K562 (cell line): ENCODE measurements around the gene TPCN1. TPM values are rescaled to one million over a fixed set of nuclear protein-coding genes. Genes with fewer than 3 reads are reported as not detected.

ENCODE experiments used
- ATAC-seq: fragments of 200-7000 bp; cut with Tn5 transposase; 3 replicates; pipeline ENCODE4 v1.9.1; 2020; ENCODE audit warnings: moderate library complexity
- BruUV-seq: library from RNA; stranded (reverse); fragments of 400-500 nt; replicated peaks from 2 replicates; lab custom pipeline; 2021; lab: Mats Ljungman, UMichigan
- CTCF ChIA-PET: fragments of 300-600 bp; formaldehyde crosslinking; extraction: SDS; loops from one replicate; lab custom pipeline; 2021; ENCODE audit warnings: low intra/inter-chr PET ratio; lab: Yijun Ruan, JAX
- POLR2A ChIA-PET: fragments of 300-600, 350-650 bp; sonication (Branson Sonifier 250); formaldehyde crosslinking; extraction: SDS; loops from one replicate; lab custom pipeline; 2021; ENCODE audit warnings: antibody characterized with exemption, inconsistent platforms; lab: Yijun Ruan, JAX
- DNase-seq, 4 experiments: peaks; one replicate each; pipeline versions ENCODE4 v3.0.0 to v3.0.0-alpha.2; 2011 to 2018; ENCODE audit warnings: low spot score in 3 of 4, mixed read lengths in 3 of 4; ENCODE audit errors: extremely low read depth in 1 of 4
- FAIRE-seq: peaks from 2 replicates; lab custom pipeline; 2011; peaks lifted over from hg19 to GRCh38; lab: Jason Lieb, UNC
- H2AFZ ChIP-seq: 2 replicates; pipeline ENCODE4 v1.6.0; 2011; ENCODE audit warnings: low read depth, low read length, control low read depth, inconsistent platforms
- H3K27ac ChIP-seq: fragments of 200-600 bp; 3 replicates; pipeline ENCODE4 v1.8.0; 2011; ENCODE audit warnings: low read depth, mild to moderate bottlenecking, control low read depth, inconsistent platforms, low read length, moderate library complexity, mixed read lengths; ENCODE audit errors: extremely low read depth
- H3K27me3 ChIP-seq, 2 experiments: fragments of 300-600 bp in 1 of 2; 2 replicates in 1 of 2; 3 replicates in 1 of 2; pipeline versions ENCODE4 v1.6.0 to v1.8.0; 2011; ENCODE audit warnings: inconsistent platforms in 2 of 2, low read length in 2 of 2, mild to moderate bottlenecking in 1 of 2, mixed read lengths in 1 of 2, moderate library complexity in 1 of 2; ENCODE audit not compliant: control insufficient read depth in 2 of 2, insufficient read depth in 2 of 2
- H3K36me3 ChIP-seq: fragments of 300-600 bp; 3 replicates; pipeline ENCODE4 v1.8.0; 2011; ENCODE audit warnings: mild to moderate bottlenecking, low read length, inconsistent platforms; ENCODE audit not compliant: control insufficient read depth, insufficient read depth
- H3K4me1 ChIP-seq, 2 experiments: fragments of 200-600 bp in 1 of 2; replicated peaks in 1 of 2; 2 replicates in 1 of 2; 3 replicates in 1 of 2; pipeline versions ENCODE4 v1.5.1 to v1.8.0; 2011; ENCODE audit warnings: inconsistent platforms in 2 of 2, low read length in 2 of 2, mild to moderate bottlenecking in 1 of 2, mixed read lengths in 1 of 2, moderate library complexity in 1 of 2; ENCODE audit not compliant: control insufficient read depth in 2 of 2, insufficient read depth in 2 of 2
- H3K4me2 ChIP-seq: 2 replicates; pipeline ENCODE4 v1.6.1; 2011; ENCODE audit warnings: low read length, control low read depth, inconsistent platforms, mixed read lengths; ENCODE audit not compliant: insufficient read depth
- H3K4me3 ChIP-seq: fragments of 200-600 bp; sonication (generic), shearing (Covaris generic); 2 replicates; pipeline ENCODE4 v1.5.1; 2016; ENCODE audit warnings: control low read depth, inconsistent platforms
- H3K79me2 ChIP-seq: fragments of 200-600 bp; 3 replicates; pipeline ENCODE4 v1.8.0; 2011; ENCODE audit warnings: low read length, inconsistent platforms; ENCODE audit not compliant: control insufficient read depth, insufficient read depth
- H3K9ac ChIP-seq, 2 experiments: 2 replicates each; pipeline versions ENCODE4 v1.6.0 to v1.6.1; 2011; ENCODE audit warnings: low read depth in 2 of 2, low read length in 2 of 2, control low read depth in 1 of 2, inconsistent platforms in 1 of 2, mild to moderate bottlenecking in 1 of 2, mixed read lengths in 1 of 2; ENCODE audit not compliant: insufficient read depth in 1 of 2
- H3K9me1 ChIP-seq: one replicate; pipeline ENCODE4 v1.6.0; 2011; ENCODE audit warnings: inconsistent platforms, mild to moderate bottlenecking, low read length, moderate library complexity; ENCODE audit not compliant: control insufficient read depth, insufficient read depth
- H3K9me3 ChIP-seq: replicated peaks from 2 replicates; pipeline ENCODE4 v1.5.1; 2011; ENCODE audit warnings: low read depth, low read length, inconsistent platforms; ENCODE audit not compliant: control insufficient read depth, insufficient read depth
- H4K20me1 ChIP-seq: replicated peaks from 2 replicates; pipeline ENCODE4 v1.6.1; 2011; ENCODE audit warnings: low read length, inconsistent platforms, mixed read lengths; ENCODE audit not compliant: control insufficient read depth, insufficient read depth
- ATF3 ChIP-seq, 2 experiments: fragments of 450-650 bp in 1 of 2; sonication (generic) in 1 of 2; formaldehyde crosslinking in 1 of 2; IDR thresholded peaks in 1 of 2; conservative IDR thresholded peaks in 1 of 2; 2 replicates each; pipeline versions ENCODE4 v1.6.1 to v1.8.1; 2016 to 2023; ENCODE audit warnings: mild to moderate bottlenecking in 2 of 2, moderate library complexity in 2 of 2, inconsistent platforms in 1 of 2, missing genetic modification reagents in 1 of 2
- CBFA2T3 ChIP-seq: fragments of 450-650 bp; IDR thresholded peaks from 2 replicates; pipeline ENCODE4 v1.6.1; 2017
- FOSL1 ChIP-seq: fragments of 200-800 bp; sonication (Bioruptor generic); conservative IDR thresholded peaks from 2 replicates; pipeline ENCODE4 v1.6.1; 2016; ENCODE audit warnings: missing genetic modification characterization, missing compliant biosample characterization
- HDAC3 ChIP-seq: fragments of 450-650 bp; IDR thresholded peaks from 2 replicates; pipeline ENCODE4 v1.6.1; 2018; ENCODE audit warnings: borderline replicate concordance, mild to moderate bottlenecking, moderate library complexity; ENCODE audit not compliant: partially characterized antibody
- HNRNPLL ChIP-seq: fragments of 200-400 bp; formaldehyde crosslinking; IDR thresholded peaks from 2 replicates; pipeline ENCODE4 v1.6.1; 2017; ENCODE audit warnings: low read length, low read depth, mild to moderate bottlenecking; ENCODE audit not compliant: poor library complexity, severe bottlenecking
- JUND ChIP-seq, 2 experiments: IDR thresholded peaks; 2 replicates in 1 of 2; 3 replicates in 1 of 2; pipeline ENCODE4 v1.6.1; 2011; ENCODE audit warnings: borderline replicate concordance in 2 of 2, low read depth in 2 of 2, low read length in 2 of 2, improper control_type of control experiment in 1 of 2, missing biosample characterization in 1 of 2, missing genetic modification characterization in 1 of 2, missing genetic modification reagents in 1 of 2
- KDM1A ChIP-seq, 2 experiments: fragments of 450-650 bp; IDR thresholded peaks; 2 replicates each; pipeline ENCODE4 v1.6.1; 2016; ENCODE audit warnings: mild to moderate bottlenecking in 2 of 2
- RBFOX2 ChIP-seq: fragments of 200-400 bp; formaldehyde crosslinking; IDR thresholded peaks from 2 replicates; pipeline ENCODE4 v1.6.1; 2017; ENCODE audit warnings: low read depth, mild to moderate bottlenecking, low read length, moderate library complexity
- TOE1 ChIP-seq, 2 experiments: fragments of 450-650 bp in 1 of 2; sonication (generic) in 1 of 2; formaldehyde crosslinking in 1 of 2; IDR thresholded peaks; 2 replicates each; pipeline versions ENCODE4 v1.7.1 to v1.8.0; 2016 to 2022; ENCODE audit warnings: borderline replicate concordance in 2 of 2, mild to moderate bottlenecking in 2 of 2, antibody characterized with exemption in 1 of 2, inconsistent platforms in 1 of 2, low read depth in 1 of 2, missing genetic modification reagents in 1 of 2, moderate library complexity in 1 of 2
- USF2 ChIP-seq: sonication (generic); formaldehyde crosslinking; IDR thresholded peaks from 2 replicates; pipeline ENCODE4 v1.5.0; 2020; ENCODE audit warnings: missing genetic modification reagents
- ZNF354B ChIP-seq: fragments of 250-450 bp; sonication (Bioruptor Pico); IDR thresholded peaks from 2 replicates; pipeline ENCODE4 v1.4.0; 2020
- WGBS: fragments of 100-300 bp; shearing (Covaris generic); methylation state at CpG from one replicate; pipeline ENCODE4 v1.1.6; 2016; ENCODE audit warnings: low coverage, mixed read lengths; ENCODE audit not compliant: insufficient coverage; ENCODE audit errors: missing lambda C conversion rate; 5-methylcytosine and 5-hydroxymethylcytosine counted together
- in situ Hi-C: fragments of 300-500 bp; cut with MboI; formaldehyde crosslinking; loops from 4 replicates; pipeline ENCODE4 v1.15.0; 2018; ENCODE audit warnings: inconsistent platforms, mixed read lengths
- intact Hi-C: fragments of 100-400 bp; cut with micrococcal nuclease; formaldehyde crosslinking; loops from 2 replicates; pipeline ENCODE4 v1.14.2; 2022
- polyA plus RNA-seq, 8 experiments: library from polyadenylated mRNA; depleted of rRNA in 4 of 8; stranded (reverse) in 5 of 8; unstranded in 3 of 8; fragments of >200 nt; fragmentation: Nextera tagmentation in 2 of 8; fragmentation: Illumina TruSeq in 1 of 8; extraction: Ambion mirVana in 2 of 8; extraction: Trizol in 1 of 8; gene quantifications; 2 replicates each; pipeline versions ENCODE4 v1.2.1 to v1.2.3, GENCODE V29; 2011 to 2014; ENCODE audit warnings: inconsistent platforms in 1 of 8, missing spikeins in 1 of 8
- total RNA-seq, 7 experiments: library from RNA; depleted of rRNA in 6 of 7; stranded (reverse); fragments of >200 nt in 6 of 7; fragmentation: Illumina TruSeq in 2 of 7; extraction: Trizol in 2 of 7; gene quantifications; 2 replicates each; pipeline versions ENCODE4 v1.2.1 to v1.2.3, GENCODE V29; 2011 to 2021; ENCODE audit warnings: low replicate concordance in 1 of 7

Gene TPCN1
- total and polyA plus RNA-seq, 9 of the 15 experiments (the other 6 are each of a cell fraction or from before 2014, with no cell fraction given): 0.80 to 23.8 (median 7.4) TPM

- Histone ChIP-seq H3K9me1 (peaks cover 2% of the 10 kb centered on the region), H3K27ac (no peak overlapping the region), H3K4me2 (no peak overlapping the region), H4K20me1 (peaks cover 9% of the 10 kb centered on the region), H3K4me1 (peaks cover 10 to 21% of the 10 kb centered on the region in 2 experiments; a peak in 4 of 5 replicates), H3K27me3 (no peaks in the 10 kb centered on the region), H3K36me3 (peaks cover 87% of the 10 kb centered on the region), H2AFZ (no peak overlapping the region), H3K9ac (no peak overlapping the region), H3K9me3 (no peaks in the 10 kb centered on the region), H3K79me2 (peaks cover 39% of the 10 kb centered on the region), H3K4me3 (no peak overlapping the region)
- FAIRE-seq (no peak), DNase-seq (no peak), ATAC-seq (no peak)
- in situ Hi-C loops (loop anchor here (25.0 kb wide), 1 partner anchor 233 kb away; the partner anchor contains the start of genes SDS and SDSL), intact Hi-C loops (no loop called here)
- TF ChIP-seq RBFOX2: 0 out of 2 replicates have a peak, but pooled peaks have one; percentile 31
- no peak for TF ChIP-seq HDAC3
- BruUV-seq: no TSS peak
- ChIA-PET POLR2A (interaction anchor here (0.6 to 0.9 kb wide), 3 partner anchors 17 to 117 kb away, joined by 3 to 4 read pairs (median 3); no protein-coding TSS in a partner anchor), CTCF (no interaction called here)
- WGBS: 96% methylated on average over 6 of the region's 14 CpGs
These were observed 42.2 kb upstream of the TPCN1 start for GRCh38 chr12:113179023-113179422.

- ATAC-seq (no peak), DNase-seq (no peak), FAIRE-seq (no peak)
- Histone ChIP-seq H3K27ac (no peak overlapping the region), H3K9me1 (no peaks in the 10 kb centered on the region), H3K4me2 (no peak overlapping the region), H3K79me2 (peaks cover 52% of the 10 kb centered on the region), H4K20me1 (peaks cover 9% of the 10 kb centered on the region), H3K9ac (no peak overlapping the region), H3K4me3 (no peak overlapping the region), H3K27me3 (no peaks in the 10 kb centered on the region), H3K36me3 (peaks cover 76% of the 10 kb centered on the region), H3K4me1 (peaks cover 10 to 20% of the 10 kb centered on the region in 2 experiments; a peak in 4 of 5 replicates), H3K9me3 (no peaks in the 10 kb centered on the region), H2AFZ (no peak overlapping the region)
- BruUV-seq: no TSS peak
- TF ChIP-seq CBFA2T3: peak; percentile 17; the same call in 1 of the 2 replicates
- TF ChIP-seq ATF3 (IDR thresholded peaks at IDR 0.05): peak; percentile 55
- no peak for TF ChIP-seq ATF3 (CRISPR knock-in tag; conservative IDR thresholded peaks at IDR 0.05)
- no peak for TF ChIP-seq HNRNPLL
- peak in 1 of 2 experiments; percentile 59; a peak in 2 of 4 replicates for TF ChIP-seq KDM1A (IDR thresholded peaks at IDR 0.05)
- TF ChIP-seq ZNF354B (CRISPR knock-in tag): no peak
- peak; percentile 62; the same call in 1 of the 2 replicates for TF ChIP-seq JUND (IDR thresholded peaks at IDR 0.05; ENCODE audit: borderline replicate concordance, low read depth, low read length)
- peak; percentile 44; the same call in 1 of the 3 replicates for TF ChIP-seq JUND (tag; IDR thresholded peaks at IDR 0.05; ENCODE audit: borderline replicate concordance, low read depth, low read length)
- TF ChIP-seq FOSL1: peak; percentile 38
- no peak for TF ChIP-seq USF2 (CRISPR knock-in tag)
- no peak for TF ChIP-seq TOE1 (IDR thresholded peaks at IDR 0.05; ENCODE audit: borderline replicate concordance)
- no peak for TF ChIP-seq TOE1 (CRISPR knock-in tag; IDR thresholded peaks at IDR 0.05; ENCODE audit: borderline replicate concordance, low read depth)
- intact Hi-C loops (no loop called here), in situ Hi-C loops (loop anchor here (25.0 kb wide), 1 partner anchor 232 kb away; the partner anchor contains the start of genes SDS and SDSL)
- POLR2A ChIA-PET: no interaction called here
- WGBS: 56% methylated on average over 4 of the region's 4 CpGs
- CTCF ChIA-PET: no interaction called here
These were observed 40.9 kb upstream of the TPCN1 start for GRCh38 chr12:113180333-113180732.
